Activated CD4-positive, alpha-beta T cell treated with anti-CD3 and anti-CD28 coated beads, Interleukin-10, Interleukin-2, amounts not matched to agents 100 ng/mL and 50 ng/mL, durations not matched to agents 16 hours and 8 hours (primary cell): ENCODE measurements around the gene CGREF1.

Experiments
- DNase-seq: peaks from one replicate; pipeline ENCODE4 v3.0.0-alpha.2; 2020

Gene CGREF1

DNA sequence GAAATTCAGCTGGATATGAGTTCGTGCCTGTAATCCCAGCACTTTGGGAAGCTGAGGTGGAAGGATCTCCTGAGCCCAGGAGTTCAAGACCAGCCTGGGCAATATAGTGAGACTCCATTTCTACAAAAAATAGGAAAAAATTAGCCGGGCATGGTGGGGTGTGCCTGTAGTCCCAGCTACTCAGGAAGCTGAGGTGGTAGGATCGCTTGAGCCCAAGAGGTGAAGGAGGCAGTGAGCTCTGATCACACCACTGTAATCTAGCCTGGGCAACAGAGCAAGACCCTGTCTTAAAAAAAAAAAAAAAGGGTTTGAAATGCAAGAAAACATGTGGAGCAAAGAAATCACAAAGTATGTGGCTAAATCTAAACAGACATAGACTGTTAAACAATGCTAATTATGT is 9.8 kb downstream of the CGREF1 start:
- DNase-seq: no peak

DNA sequence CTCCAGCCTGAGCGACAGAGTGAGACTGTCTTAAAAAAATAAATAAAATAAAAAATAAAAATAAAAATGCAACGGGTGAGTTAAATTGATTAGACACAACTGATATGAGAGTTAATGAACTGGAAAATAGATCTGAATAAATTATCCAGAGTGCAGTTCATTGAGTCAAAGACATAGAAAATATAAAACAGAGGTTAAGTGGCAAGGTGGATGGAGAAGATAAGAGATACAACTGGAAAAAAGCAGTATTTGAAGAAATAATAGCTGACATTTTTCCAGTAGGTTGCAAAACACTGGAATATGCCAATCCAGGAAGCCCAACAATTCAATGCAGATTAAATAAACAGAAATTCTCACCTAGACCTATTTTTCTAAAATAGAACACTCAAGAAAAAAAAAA is 10.7 kb downstream of the CGREF1 start:
- DNase-seq: no peak

DNA sequence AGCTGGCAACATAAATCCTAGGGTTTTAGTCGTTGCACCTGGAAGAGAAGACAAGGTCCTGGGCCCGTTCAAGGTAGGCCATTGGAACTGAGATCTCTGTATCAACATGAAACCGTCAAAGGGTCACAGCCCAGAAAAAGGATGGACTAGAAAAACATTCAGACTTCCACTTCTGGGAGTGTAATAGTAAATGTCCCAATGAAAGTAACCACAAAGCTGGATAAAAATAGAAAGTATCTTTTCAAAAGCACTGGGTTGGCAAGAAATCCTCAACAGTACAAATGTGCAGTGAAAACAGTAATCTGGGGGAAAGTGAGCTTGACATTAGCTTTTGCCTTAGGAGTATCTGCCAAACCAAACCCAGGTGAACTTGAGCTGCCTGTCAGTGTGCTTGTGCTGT is 12.9 kb downstream of the CGREF1 start:
- DNase-seq: no peak

DNA sequence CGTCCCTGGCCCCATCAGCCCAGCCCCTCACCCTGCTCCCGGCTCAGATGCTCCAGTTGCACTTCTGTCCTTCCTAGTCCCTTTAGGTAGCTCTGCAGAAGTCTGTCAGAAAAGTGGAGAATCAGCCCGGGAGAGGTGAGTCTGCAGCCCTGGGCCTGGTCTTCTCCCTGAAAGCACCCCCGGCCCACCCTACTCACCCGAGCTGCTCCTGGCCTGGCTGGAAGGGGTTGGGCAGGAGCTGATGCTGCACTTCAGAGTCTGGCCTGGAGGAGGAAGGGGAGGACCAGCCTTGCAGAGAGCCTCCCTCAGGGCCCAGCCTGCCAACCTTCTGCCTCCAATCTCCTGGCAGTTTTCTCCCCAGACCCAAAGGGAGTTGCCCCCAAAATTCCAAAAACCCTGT is 16.6 kb downstream of the CGREF1 start:
- DNase-seq: no peak

DNA sequence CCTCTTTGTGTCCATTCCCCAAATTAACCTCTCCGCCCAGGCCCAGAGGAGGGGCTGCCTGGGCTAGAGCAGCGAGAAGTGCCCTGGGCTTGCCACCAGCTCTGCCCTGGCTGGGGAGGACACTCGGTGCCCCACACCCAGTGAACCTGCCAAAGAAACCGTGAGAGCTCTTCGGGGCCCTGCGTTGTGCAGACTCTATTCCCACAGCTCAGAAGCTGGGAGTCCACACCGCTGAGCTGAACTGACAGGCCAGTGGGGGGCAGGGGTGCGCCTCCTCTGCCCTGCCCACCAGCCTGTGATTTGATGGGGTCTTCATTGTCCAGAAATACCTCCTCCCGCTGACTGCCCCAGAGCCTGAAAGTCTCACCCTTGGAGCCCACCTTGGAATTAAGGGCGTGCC is 18.9 kb downstream of the CGREF1 start:
- no peak for DNase-seq

DNA sequence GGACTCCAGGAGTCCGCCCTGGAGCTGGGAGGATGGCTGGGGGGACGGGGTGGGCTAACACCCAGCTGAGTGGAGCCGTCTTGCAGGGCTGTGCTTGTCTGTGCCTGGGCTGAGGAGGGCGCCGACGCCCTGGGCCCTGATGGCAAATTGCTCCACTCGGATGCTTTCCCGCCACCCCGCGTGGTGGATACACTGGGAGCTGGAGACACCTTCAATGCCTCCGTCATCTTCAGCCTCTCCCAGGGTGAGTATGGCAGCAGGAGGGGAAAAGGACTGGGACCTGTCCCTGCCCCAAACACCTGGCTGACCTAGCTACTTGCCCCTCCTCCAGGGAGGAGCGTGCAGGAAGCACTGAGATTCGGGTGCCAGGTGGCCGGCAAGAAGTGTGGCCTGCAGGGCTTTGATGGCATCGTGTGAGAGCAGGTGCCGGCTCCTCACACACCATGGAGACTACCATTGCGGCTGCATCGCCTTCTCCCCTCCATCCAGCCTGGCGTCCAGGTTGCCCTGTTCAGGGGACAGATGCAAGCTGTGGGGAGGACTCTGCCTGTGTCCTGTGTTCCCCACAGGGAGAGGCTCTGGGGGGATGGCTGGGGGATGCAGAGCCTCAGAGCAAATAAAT is 19.5 kb downstream of the CGREF1 start:
- no peak for DNase-seq

DNA sequence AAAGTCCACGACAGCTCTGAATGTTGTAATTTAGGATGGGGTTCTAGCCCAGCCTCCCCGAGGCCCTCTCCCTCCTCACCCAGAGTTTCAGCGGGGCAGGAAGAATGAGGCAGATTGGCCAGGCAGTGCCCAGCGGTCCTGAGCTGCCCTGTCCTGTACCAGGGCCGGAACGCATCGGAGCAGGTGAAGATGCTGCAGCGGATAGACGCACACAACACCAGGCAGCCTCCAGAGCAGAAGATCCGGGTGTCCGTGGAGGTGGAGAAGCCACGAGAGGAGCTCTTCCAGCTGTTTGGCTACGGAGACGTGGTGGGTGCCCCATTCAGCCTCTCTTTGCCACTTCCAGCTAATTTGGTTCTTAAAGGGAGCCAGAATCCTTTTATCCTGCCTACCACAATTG is 21.6 kb downstream of the CGREF1 start:
- DNase-seq: no peak

DNA sequence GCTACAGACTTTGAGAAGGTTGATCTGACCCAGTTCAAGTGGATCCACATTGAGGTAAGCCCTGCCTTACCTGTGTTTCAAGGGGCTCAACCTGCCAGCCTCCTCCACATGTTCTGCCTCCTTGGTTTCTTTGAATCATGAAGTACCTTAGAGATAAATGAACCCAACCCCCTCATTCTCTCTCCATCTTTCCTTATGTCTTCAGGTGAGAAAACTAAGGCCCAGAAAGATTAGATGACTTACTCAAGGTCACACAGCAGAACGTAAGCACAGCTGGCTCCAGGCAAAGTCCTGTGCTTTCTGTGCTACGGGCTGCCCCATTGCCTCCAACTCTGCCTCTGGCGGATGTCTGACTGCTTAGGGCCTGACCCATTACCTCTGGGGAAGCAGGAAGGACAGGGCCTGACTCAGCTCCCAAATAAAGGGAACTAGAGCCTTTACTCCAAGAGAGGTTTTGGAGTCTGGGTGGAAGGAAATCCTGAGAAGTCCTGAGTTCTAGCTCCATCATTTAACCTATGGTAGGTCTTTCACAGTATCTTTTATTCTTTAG is 22.1 kb downstream of the CGREF1 start:
- no peak for DNase-seq

DNA sequence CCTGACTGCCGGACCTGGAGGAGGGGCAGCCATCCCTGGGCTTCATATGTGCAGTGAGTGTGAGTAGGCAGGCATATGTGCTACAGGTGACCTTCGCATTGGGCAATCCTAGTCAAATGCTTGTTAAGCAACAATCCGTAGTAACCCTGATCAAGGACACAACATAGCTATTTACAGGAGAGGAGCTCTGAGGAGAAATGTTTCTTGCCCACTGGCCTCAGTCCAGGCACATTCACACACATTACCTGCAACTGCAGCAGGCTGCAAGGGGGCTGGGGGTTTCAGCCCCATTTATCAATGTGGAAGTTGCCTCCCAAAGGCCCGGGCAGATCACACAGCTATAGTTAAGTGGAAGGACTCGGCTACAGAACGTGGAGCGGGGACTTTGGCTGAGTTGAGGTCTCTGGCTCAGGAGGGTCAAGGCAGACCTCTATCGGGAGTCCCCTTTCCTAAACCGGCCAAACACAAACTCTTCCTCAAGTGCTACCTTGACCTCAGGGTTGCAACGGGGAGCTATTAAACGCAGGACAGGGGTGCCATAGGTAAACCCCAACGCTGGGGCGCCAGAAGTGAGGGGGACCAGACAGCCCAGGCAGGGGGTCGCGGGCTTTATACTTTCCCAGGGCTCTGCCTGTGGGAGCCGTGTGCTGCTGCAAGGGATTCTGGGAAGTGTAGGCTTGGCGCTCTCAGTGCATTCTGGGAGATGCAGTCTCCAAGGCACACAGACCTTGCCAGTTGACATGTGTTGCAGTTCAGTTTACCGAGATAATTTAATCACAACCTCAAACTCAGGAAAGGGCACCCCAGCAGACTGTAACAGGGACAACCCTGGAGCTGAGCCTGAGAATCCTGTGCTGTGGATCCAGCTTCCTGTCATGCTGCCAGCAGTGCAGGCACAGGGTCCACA is 22.9 kb downstream of the CGREF1 start:
- peak; percentile 66 for DNase-seq

DNA sequence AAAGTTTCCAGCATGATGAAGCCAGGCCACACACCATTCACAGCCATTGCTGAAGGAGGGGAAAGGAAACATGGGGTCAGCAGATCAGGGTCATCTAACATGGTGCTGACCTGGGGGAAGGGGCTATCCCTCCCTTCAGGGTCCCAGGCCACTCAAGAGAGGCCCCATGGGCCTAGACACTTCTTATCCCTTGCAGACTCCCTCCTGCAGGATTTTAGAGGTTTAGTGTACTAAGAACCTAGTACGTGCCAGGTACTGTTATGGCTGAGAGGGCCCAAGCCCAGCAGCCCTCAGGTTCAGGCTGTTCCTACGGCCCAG is 23.5 kb downstream of the CGREF1 start:
- no peak for DNase-seq

DNA sequence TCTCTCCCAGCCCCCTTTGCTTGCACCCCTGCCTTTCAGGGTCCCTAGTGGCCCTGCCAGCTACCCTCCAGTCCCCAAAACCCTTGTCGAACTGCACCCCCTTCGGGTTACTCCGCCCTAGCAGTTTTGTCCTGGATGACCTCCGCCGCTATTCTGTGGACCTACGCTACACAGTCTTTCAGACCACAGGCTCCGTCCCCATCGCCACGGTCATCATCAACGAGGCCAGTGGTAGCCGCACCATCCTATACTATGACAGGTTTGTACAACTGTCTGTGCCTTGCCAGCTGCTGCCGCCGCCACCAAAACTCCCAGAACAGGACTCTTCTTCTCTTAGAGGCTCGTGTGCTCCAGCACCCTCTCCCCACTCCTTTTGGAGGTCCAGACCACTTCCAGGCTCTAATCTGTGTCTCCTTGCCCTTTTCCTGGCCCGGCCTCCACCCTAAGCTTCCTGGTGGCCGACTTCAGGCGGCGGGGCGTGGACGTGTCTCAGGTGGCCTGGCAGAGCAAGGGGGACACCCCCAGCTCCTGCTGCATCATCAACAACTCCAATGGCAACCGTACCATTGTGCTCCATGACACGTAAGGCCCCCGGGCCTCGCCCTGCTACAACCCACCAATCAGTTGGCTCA is 24.5 kb downstream of the CGREF1 start:
- DNase-seq: no peak

DNA sequence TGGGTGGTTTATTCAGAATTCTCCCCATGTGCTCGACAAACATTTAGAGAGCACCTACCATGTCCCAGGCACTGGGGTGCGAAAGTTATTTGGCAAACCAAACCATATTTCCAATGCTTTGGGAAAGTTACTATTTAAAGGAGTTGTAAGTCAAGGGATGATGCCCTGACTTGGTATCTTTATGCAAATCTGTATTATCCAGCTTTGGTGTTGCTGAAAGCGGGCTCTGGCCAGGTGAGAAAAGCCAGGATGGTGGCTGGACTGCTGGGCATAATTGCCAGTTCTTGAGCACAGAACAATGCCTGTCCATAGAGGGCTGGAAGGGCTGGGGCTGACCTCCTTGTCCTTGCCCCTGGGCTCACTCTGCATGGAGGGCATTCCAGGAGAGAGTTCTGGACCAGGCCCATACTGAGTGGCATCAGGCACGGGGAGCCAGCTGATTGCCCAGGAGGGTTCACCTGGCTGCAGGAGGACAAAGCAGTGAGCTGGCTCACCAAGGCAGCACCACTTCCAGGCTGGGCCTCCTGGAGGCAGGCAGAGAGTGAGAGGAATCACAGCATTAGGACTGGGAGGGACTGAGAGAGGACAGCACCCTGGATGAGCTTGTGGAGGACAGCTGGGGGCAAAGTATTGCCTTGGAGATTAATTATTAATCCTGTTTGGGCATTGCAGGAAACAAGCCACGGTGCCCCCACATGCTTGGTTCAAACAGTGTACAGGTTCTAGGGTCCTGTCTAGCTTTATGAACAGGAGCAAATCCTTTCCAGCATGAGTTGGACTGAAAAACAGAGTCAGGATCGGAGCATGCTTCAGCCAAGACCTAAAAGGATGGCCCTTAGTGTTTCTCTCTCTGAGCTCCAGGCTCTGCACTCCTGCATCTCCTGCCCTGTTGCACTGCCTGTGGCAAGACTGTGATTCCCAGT is 25.2 kb downstream of the CGREF1 start:
- DNase-seq: no peak

DNA sequence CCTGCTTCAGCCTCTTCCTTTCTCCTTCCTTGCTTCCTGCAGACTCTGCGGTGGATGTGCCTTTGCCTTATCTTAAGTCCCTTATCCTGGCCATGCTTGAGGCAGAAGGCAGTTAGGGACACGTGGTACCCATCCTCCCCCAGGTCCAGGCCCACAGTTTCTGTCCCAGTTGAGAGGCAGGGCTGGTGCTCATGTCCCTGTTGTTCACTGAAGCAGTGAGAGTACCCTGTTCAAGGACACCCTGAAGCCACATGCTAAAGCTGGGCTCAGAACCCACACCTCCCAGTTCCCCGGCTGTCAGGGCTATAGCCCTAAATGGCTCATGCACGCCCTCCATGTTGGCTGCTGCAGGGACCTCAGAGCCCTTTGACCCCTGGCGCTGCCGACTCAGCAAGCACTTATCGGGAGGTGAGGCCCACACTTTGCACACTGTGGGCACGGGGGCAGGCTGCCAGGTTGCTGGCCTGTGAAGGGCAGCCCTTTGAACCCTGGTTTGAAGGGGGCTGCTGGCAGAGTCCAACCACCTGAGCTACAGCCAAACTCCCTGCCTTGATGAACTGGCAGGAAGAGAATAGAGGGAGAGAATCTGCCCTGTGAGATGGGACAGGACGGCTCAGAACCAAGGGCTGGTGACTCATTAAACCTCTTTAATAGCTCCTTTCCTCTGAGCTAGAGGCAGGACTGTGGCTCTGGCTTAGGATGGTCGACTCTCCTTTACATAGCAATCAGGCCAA is 26.1 kb downstream of the CGREF1 start:
- DNase-seq: no peak

DNA sequence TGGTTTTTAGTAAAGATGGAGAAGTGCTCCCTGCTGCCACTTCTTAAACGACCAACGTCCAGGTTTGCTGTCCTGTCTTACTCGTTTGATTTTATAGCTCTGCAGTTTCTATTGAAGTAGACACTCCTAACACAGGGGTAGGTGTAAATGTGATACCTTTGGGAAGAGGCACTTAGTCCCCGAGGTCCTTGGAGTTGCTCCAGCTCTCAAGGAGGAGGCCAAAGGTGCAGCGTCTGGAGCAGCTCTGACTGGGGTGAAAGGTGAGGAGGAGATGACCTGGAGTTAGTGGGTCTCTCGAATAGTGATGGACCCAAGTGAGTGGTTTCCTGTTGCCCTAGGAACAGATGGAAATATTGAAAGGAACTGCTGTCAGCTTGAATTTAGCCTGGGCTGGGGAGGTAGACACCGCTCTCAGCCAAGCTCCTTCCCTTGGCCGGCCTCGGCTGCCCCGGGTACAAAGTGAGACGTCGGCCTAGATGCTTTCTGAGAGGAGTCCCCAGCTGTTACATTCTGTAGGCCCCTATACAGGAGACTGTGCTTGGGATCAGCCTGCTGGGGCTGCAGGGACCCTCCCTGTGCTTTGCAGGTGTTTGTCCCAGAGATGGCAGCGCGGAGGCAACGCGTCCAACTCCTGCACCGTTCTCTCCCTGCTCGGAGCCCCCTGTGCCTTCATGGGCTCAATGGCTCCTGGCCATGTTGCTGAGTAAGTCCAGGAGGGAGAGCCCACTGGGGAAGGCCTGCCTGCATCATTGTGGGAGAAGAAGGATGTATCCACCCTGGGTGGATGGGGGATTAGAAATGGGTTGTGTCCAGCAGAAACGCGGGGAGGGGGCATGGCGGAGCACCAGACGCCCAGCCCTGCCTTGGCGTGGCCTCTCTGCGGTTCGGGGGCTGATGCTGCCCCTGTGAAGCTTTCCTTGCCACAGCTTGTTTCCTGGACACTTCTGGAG is 26.9 kb downstream of the CGREF1 start:
- DNase-seq: no peak

DNA sequence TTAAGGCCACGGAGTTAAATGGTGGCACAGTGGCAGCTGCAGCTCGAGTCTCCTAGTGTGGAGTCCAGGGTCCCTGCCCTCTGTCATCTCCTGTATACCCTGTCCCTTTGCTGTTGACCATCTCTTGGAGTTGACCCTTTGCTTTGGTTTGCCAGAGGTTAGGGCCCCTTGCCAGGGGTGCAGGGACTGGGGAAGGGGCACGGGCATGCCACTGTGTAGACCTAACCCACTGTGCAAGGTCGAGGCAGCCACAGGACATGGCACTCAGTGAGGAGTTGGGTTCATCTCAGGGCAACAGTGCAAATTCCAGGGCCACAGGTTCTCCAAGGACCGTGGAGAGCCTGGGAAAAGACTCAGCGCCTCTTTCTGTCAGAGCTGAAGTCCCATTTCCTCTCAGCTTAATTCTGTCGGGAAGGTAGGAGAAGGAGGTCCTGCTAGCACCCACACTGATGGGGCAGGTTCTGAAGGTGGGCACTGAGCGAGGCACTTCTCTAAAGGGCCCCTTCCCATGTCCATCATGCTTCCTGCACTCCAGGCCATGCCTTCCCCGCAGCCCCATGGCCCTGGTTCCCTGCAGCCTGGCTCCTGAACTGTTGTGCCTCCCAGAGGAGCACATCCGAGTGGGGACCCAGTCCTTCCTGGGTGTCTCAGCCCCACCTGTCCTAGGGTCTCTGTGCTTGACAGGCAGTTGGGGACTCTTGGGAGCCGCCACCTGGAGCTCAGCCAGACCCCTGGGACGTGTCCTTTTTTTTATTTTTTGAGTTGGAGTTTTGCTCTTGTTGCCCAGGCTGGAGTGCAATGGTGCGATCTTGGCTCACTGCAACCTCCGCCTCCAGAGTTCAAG is 29.6 kb downstream of the CGREF1 start:
- no peak for DNase-seq

DNA sequence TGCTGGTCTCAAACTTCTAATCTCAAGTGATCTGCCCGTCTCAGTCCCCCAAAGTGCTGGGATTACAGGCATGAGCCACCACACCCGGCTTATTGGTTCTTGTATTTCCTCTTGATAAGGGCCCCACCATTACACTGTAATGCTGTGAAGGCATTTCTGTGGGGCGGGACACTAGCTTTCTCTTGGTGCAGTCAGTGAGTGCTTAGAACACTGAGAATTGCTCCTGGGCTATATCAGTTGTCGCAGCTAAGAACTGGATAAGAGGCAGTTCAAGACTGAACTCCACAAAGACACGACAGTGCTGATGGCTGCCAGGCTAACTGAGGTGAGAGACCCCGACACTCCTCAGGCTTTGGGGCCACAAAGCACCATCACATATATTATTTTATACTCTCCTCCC is 30.3 kb downstream of the CGREF1 start:
- DNase-seq: no peak

DNA sequence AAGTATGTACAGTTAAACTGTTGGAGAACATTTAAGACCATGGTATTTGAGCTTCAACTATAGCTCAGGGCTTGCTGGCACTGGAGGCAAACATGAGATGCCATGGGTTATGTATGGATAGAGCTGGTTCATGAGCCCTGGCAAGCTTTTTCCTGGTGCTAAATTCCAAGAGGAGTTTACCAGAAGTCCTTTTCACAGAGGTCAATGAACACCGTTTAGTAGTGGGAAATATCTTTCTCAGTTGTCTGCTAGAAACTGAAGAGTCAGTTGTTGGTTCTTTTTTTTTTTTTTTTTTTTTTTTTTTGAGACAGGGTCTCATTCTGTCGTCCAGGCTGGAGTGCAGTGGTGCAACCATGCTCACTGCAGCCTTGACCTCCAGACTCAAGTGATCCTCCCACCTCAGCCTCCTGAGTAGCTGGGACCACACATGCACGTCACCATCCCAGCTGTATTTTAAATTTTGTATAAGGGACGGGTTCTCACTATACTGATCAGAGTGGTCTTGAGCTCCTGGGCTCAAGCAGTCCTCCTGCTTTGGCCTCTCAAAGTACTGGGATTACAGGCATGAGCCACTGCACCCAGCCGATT is 31.0 kb downstream of the CGREF1 start:
- no peak for DNase-seq

DNA sequence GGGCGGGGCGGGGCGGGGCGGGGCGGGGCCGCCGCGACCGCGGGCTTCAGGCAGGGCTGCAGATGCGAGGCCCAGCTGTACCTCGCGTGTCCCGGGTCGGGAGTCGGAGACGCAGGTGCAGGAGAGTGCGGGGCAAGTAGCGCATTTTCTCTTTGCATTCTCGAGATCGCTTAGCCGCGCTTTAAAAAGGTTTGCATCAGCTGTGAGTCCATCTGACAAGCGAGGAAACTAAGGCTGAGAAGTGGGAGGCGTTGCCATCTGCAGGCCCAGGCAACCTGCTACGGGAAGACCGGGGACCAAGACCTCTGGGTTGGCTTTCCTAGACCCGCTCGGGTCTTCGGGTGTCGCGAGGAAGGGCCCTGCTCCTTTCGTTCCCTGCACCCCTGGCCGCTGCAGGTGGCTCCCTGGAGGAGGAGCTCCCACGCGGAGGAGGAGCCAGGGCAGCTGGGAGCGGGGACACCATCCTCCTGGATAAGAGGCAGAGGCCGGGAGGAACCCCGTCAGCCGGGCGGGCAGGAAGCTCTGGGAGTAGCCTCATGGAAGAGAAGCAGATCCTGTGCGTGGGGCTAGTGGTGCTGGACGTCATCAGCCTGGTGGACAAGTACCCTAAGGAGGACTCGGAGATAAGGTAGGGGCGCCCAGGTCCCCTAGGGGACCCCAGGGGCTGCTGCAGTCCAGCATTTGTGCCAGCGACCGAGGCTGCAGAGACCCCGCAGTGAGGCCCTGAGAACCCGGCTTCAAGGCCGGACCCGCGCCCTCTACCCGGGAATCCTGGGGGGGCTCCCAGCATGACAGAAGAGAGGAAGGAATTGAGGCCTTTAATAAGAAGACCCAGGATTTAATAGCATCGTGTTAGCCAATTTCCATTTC is 32.0 kb downstream of the CGREF1 start, which contains the start of gene KHK:
Gene KHK (plus strand): TSS at position 49 of the 870 bp plus-strand sequence. CDS start 488 bp downstream, at position 537.
- DNase-seq: no peak
